BLaER1 treated with 17β-estradiol and CSF1 and Interleukin-3, amounts not matched to agents 10 nM and 100 nM (cell line): ENCODE measurements around the gene PLEKHA6.
"Not testable (repeated sequence)": the region's sequence is repeated elsewhere in the genome, so short reads cannot be mapped to it uniquely, and the experiment has no call there.

Source experiments
- H3K27ac ChIP-seq, 11 experiments: shearing (Covaris generic); formaldehyde crosslinking; 2 replicates each; pipeline ENCODE4 v1.8.1; 2022
- H3K27me3 ChIP-seq, 11 experiments: shearing (Covaris generic); formaldehyde crosslinking; 2 replicates each; pipeline ENCODE4 v1.8.1; 2022
- H3K36me3 ChIP-seq, 11 experiments: shearing (Covaris generic); formaldehyde crosslinking; 2 replicates each; pipeline ENCODE4 v1.8.1; 2022
- H3K4me1 ChIP-seq, 10 experiments: shearing (Covaris generic); formaldehyde crosslinking; 2 replicates each; pipeline ENCODE4 v1.8.1; 2022
- H3K4me2 ChIP-seq, 11 experiments: shearing (Covaris generic); formaldehyde crosslinking; 2 replicates each; pipeline ENCODE4 v1.8.1; 2022
- H3K4me3 ChIP-seq, 10 experiments: shearing (Covaris generic); formaldehyde crosslinking; 2 replicates each; pipeline ENCODE4 v1.8.1; 2022
- H3K9ac ChIP-seq, 11 experiments: shearing (Covaris generic); formaldehyde crosslinking; 2 replicates each; pipeline ENCODE4 v1.8.1; 2022
- H3K9me3 ChIP-seq, 11 experiments: shearing (Covaris generic); formaldehyde crosslinking; replicated peaks in 1 of 11; 2 replicates each; pipeline ENCODE4 v1.8.1; 2022
- H4K20me1 ChIP-seq, 11 experiments: shearing (Covaris generic); formaldehyde crosslinking; 2 replicates each; pipeline ENCODE4 v1.8.1; 2022
- Cebpa-rat ChIP-seq, 11 experiments: shearing (Covaris generic); IDR thresholded peaks; 2 replicates each; pipeline ENCODE4 v1.8.1; 2022

The PLEKHA6 gene

DNA sequence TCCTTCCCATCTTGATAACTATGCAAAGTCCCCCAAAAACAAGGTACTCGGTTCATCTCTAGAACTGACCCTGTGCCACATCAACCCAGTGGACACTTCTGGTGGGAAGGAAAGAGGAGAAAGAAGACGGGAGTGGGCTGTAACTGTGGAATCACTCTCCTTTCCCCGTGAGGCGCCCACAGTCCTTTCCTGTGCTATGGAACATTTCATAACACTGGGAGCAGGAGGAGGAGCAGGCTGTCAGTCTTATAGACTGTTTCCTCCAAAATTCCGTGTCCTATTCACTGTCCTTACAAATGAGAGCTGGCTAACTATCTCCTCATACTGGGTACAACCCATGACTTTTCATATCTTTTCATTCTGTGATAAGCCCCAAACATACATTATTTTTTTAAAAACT, 40.7 kb downstream of the PLEKHA6 start:
- H4K20me1 ChIP-seq, result no peaks in the 10 kb centered on the region
- H3K4me2 ChIP-seq, result no peak overlapping the region
- no peak for TF ChIP-seq Cebpa-rat (IDR thresholded peaks at IDR 0.05)
- H3K9me3 ChIP-seq, result no peaks in the 10 kb centered on the region
- no peak overlapping the region for H3K27ac ChIP-seq
- no peak overlapping the region for H3K4me3 ChIP-seq
- peaks cover 0 to 21% (median 13%) of the 10 kb centered on the region in 10 experiments; a peak in 14 of 20 replicates for H3K4me1 ChIP-seq
- no peaks in the 10 kb centered on the region for H3K36me3 ChIP-seq
- no peaks in the 10 kb centered on the region for H3K27me3 ChIP-seq
- H3K9ac ChIP-seq, result no peak overlapping the region

DNA sequence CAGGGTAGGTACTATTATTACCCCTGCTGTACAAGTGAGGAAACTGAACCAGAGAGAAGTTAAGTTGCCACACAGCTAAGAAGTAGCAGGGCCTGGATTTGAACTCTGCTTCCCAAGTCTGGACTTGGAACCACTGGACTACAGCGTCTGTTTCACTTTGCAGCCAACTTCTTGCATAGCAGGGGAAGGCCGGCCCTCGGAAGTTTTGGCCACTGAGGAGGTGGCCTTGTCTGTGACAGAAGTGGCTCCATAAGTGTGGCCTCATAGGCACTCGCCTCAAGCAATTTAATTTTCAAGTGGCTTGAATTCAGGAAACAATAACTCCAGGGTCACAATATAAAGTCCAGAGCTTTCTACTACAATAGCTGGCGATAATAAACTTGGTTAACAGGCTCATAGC, 41.4 kb downstream of the PLEKHA6 start:
- no peaks in the 10 kb centered on the region for H4K20me1 ChIP-seq
- H3K27me3 ChIP-seq, result no peaks in the 10 kb centered on the region
- H3K9ac ChIP-seq, result no peak overlapping the region
- peaks cover 0 to 28% (median 20%) of the 10 kb centered on the region in 10 experiments; a peak in 16 of 20 replicates for H3K4me1 ChIP-seq
- H3K4me3 ChIP-seq, result no peak overlapping the region
- no peak for TF ChIP-seq Cebpa-rat (IDR thresholded peaks at IDR 0.05)
- H3K27ac ChIP-seq, result no peak overlapping the region
- H3K36me3 ChIP-seq, result no peaks in the 10 kb centered on the region
- no peak overlapping the region for H3K4me2 ChIP-seq
- H3K9me3 ChIP-seq, result no peaks in the 10 kb centered on the region

DNA sequence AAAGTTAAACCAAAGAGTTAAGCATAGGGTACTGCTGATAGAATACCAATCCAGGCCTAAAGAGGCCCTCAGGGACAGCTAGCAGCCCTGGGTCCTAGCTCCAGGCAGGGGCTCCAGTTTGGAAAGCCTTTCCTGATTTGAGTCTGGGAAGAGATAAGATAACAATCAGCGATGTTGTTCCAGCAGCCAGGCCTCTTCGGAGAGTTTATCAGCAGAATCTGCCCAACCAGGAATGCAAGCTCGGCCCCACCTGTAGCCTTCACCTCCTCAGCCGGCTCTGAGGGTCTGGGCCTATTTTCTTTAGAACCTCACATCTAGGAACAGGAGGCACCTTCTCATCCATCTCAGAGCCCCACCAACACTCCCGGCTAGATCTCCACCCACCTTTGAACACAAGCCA, 42.6 kb downstream of the PLEKHA6 start:
- H3K9ac ChIP-seq, result no peak overlapping the region

DNA sequence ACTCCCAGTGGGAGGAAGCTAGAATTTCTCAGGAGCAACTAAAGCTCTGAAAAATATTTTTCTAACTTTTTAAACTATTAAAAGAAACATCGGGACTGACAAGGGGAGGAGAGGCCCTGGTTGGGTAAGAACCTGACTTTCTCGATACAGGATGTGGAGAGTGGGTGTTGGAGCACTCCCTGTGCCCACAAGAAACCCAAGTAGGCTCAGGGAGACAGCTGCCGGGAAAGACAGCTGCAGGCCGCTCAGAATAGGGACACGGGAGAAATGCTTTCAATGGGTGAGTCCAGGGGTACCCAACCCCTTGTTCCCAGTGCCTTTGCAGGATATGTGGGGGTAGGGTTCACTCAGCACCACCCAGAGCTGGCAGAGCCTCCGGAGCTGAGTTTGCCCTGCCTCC, 43.6 kb downstream of the PLEKHA6 start:
- Histone ChIP-seq H3K36me3 (no peaks in the 10 kb centered on the region), H3K9me3 (no peaks in the 10 kb centered on the region), H3K4me3 (no peak overlapping the region), H3K4me1 (peaks cover 0 to 36% (median 23%) of the 10 kb centered on the region in 10 experiments; a peak in 16 of 20 replicates), H3K4me2 (peak overlapping the region in 10 of 11 experiments; percentile 6 to 52 (median 20); a peak in 12 of 22 replicates), H3K27me3 (no peaks in the 10 kb centered on the region), H4K20me1 (no peaks in the 10 kb centered on the region), H3K27ac (peak overlapping the region in 1 of 11 experiments; percentile 11; a peak in 1 of 22 replicates), H3K9ac (no peak overlapping the region)
- no peak for TF ChIP-seq Cebpa-rat (IDR thresholded peaks at IDR 0.05)

More for the DNA sequence above, 42.6 kb downstream of the PLEKHA6 start:
- Histone ChIP-seq H3K4me1 (peaks cover 0 to 36% (median 23%) of the 10 kb centered on the region in 10 experiments; a peak in 16 of 20 replicates), H3K36me3 (no peaks in the 10 kb centered on the region), H3K27me3 (no peaks in the 10 kb centered on the region), H3K27ac (no peak overlapping the region), H3K4me2 (no peak overlapping the region), H3K4me3 (no peak overlapping the region), H3K9me3 (no peaks in the 10 kb centered on the region), H4K20me1 (no peaks in the 10 kb centered on the region)
- TF ChIP-seq Cebpa-rat (IDR thresholded peaks at IDR 0.05), result no peak

DNA sequence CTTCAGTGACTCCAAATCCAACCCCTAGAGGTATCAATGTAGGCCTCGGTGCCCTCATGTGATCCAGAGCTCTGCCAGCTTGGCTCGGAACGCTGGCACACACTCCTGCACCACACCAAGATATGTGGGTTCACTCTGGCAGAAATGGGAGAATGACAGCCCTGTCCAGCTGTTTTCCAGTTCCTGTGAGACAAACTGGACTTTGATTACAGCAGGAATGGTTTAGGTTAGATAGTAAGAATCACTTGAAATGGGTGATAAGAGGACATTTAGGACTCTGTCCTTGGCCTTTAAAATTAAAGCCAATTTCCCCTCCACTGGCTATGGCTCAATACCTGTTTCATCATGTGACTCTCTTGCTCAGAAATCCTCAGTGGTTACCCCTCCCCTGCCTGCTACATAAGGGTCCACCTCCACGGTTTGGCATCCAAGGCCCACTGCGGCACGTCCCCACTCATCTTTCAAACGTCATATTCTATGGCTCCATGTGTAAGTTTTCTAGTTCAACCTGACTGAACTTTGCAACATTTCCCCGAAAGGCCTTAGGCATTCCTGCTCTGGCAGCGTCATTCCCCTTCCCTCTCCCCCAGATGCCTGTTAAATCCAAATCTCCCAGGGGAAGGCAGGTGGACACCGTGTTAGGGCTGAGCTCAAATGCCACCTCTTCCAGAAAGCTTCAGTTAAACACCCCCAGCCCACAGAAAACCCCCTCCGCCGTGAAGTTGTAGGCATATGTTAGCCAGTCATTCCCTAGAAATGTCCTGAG, 44.7 kb downstream of the PLEKHA6 start:
- no peaks in the 10 kb centered on the region for H3K9me3 ChIP-seq
- H3K4me1 ChIP-seq, result peaks cover 0 to 36% (median 23%) of the 10 kb centered on the region in 10 experiments; a peak in 15 of 20 replicates
- peak overlapping the region in 4 of 11 experiments; percentile 16 to 78 (median 37); a peak in 6 of 22 replicates for H3K4me2 ChIP-seq
- H4K20me1 ChIP-seq, result no peaks in the 10 kb centered on the region
- TF ChIP-seq Cebpa-rat (IDR thresholded peaks at IDR 0.05), result no peak
- no peak overlapping the region for H3K9ac ChIP-seq
- H3K36me3 ChIP-seq, result no peaks in the 10 kb centered on the region
- no peaks in the 10 kb centered on the region for H3K27me3 ChIP-seq
- no peak overlapping the region for H3K27ac ChIP-seq
- no peak overlapping the region for H3K4me3 ChIP-seq

DNA sequence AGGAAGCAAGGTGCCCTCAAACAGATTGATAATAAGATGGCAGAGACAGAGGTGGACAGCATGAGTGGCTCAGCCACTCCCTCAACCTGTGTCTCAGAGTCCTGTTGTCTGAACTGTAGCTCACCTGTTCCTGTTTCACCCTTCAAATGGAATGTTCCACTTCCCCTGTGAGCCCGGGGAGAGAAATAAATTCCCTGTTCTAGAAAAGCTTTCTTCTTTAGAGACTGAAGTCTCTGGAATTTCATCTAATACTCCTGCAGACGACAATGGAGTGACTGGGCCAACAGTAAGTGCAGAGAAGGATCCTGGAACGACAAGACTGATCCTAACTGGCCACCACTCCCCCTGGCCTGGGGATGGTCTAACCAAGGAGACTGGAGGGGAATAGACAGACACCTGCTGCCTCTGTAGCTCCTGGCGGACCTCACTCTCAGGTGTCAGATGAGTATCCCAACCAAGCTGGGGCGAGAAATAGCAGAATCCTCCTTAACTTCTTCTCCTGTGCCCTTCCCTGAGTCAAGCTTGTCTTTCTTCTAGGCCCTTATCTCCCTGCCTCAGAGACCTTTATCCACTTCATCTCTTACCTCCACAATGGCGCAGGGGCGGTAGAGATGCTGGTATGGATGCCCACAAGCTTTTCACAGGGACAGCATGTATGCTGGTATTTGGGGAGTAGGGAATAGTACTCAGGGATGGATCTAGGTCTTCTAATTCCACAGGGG, 45.4 kb downstream of the PLEKHA6 start:
- Histone ChIP-seq H3K4me1 (peaks cover 0 to 36% (median 23%) of the 10 kb centered on the region in 10 experiments; a peak in 15 of 20 replicates), H3K27me3 (no peaks in the 10 kb centered on the region), H3K36me3 (no peaks in the 10 kb centered on the region), H3K27ac (no peak overlapping the region), H3K9me3 (no peaks in the 10 kb centered on the region), H3K9ac (no peak overlapping the region), H4K20me1 (no peaks in the 10 kb centered on the region), H3K4me3 (no peak overlapping the region), H3K4me2 (peak overlapping the region in 9 of 11 experiments; percentile 36 to 78 (median 68); a peak in 17 of 22 replicates)
- no peak for TF ChIP-seq Cebpa-rat (IDR thresholded peaks at IDR 0.05)

DNA sequence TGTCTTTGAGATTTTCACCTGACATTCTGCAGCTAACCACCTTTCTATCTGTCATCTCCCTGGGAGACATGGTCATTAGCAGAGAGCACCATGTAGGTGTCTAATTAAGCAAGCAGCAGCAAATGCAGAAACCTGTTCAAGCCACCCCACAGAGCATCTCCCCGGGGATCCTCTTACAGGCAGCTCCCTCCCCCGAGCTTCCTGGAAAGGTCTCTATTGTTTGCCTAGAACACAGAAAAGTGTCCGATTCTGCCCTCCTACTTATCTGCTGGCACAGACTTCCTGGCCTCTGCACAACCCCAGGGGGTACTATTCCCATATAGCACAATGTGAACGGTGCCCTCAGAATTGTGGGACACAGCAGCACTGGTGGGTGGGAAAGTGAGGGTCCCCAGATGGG, 46.1 kb downstream of the PLEKHA6 start:
- Histone ChIP-seq H3K9me3 (no peaks in the 10 kb centered on the region), H4K20me1 (no peaks in the 10 kb centered on the region), H3K27me3 (no peaks in the 10 kb centered on the region), H3K4me3 (no peak overlapping the region), H3K9ac (no peak overlapping the region), H3K4me1 (peaks cover 0 to 36% (median 23%) of the 10 kb centered on the region in 10 experiments; a peak in 15 of 20 replicates), H3K4me2 (peak overlapping the region in 10 of 11 experiments; percentile 15 to 78 (median 66); a peak in 18 of 22 replicates), H3K36me3 (no peaks in the 10 kb centered on the region), H3K27ac (no peak overlapping the region)
- no peak for TF ChIP-seq Cebpa-rat (IDR thresholded peaks at IDR 0.05)

DNA sequence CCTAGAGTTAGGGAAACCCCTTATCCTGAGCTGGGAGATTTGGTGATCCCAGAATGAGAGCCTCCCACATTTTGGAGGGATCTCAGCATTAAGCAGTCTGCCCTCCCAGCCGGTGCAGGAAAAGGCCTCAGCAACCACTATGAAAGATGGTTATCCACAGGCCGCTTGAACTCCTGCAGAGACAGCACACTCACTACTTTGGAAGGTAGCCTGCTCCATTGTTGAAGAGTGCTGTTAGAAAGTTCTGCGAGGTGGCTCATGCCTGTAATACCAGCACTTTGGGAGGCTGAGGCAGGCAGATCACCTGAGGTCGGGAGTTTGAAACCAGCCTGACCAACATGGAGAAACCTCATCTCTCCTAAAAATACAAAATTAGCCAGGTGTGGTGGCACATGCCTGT, 48.8 kb downstream of the PLEKHA6 start:
- not testable (repeated sequence) for H4K20me1 ChIP-seq, H3K4me2 ChIP-seq, H3K4me3 ChIP-seq, H3K27me3 ChIP-seq, H3K9me3 ChIP-seq, H3K27ac ChIP-seq, H3K9ac ChIP-seq, H3K36me3 ChIP-seq
- H3K4me1 ChIP-seq, result peaks cover 0 to 31% (median 18%) of the 10 kb centered on the region in 10 experiments; a peak in 15 of 20 replicates

DNA sequence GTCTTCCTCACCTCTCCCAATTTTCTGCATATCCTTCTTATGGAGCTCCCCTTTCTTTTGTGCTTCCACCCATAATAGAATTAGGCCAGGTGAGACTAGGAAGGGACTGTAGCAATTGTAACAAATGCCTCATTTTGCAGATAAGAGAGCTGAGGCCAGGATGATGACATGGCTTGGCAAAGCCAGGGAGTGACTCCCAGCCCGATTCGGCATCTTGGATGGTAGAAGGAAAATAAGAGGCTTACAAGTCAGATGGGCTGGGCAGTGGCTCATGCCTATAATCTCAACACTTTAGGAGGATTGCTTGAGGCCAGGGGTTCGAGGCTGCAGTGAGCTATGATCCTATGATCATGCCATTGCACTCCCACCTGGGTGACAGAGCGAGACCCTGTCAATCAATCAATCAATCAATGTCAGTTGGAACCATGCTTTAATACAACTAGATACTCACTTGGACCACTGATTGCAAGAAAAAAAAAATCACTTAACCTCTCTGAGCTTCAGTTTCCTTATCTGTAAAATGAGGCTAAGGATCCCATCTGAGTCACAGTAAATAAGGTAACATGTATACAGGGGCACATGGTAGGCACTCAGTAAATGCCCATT, 51.6 kb downstream of the PLEKHA6 start:
- no peak overlapping the region for H3K9ac ChIP-seq
- no peaks in the 10 kb centered on the region for H3K9me3 ChIP-seq
- no peak overlapping the region for H3K4me2 ChIP-seq
- H3K27me3 ChIP-seq, result no peaks in the 10 kb centered on the region
- no peak overlapping the region for H3K27ac ChIP-seq
- no peaks in the 10 kb centered on the region for H4K20me1 ChIP-seq
- no peak for TF ChIP-seq Cebpa-rat (IDR thresholded peaks at IDR 0.05)
- no peak overlapping the region for H3K4me3 ChIP-seq
- peaks cover 0 to 7% (median 1%) of the 10 kb centered on the region in 10 experiments; a peak in 14 of 20 replicates for H3K4me1 ChIP-seq
- no peaks in the 10 kb centered on the region for H3K36me3 ChIP-seq
